Activated naive CD4-positive, alpha-beta T cell treated with anti-CD3 and anti-CD28 coated beads for 36 hours (primary cell): ENCODE measurements around the gene ARHGEF28. TPM values are rescaled to one million over a fixed set of nuclear protein-coding genes. Genes with fewer than 3 reads are reported as not detected.

Experiments
- CTCF ChIA-PET: fragments of 350-600 bp; sonication (Branson Sonifier 250); formaldehyde crosslinking; loops from one replicate; lab custom pipeline; 2021; ENCODE audit warnings: antibody characterized with exemption; lab: Charles Lee
- DNase-seq: peaks from one replicate; pipeline ENCODE4 v3.0.0-alpha.2; 2020
- H3K27ac Mint-ChIP-seq: one replicate; pipeline ENCODE4 v1.8.0; 2021; ENCODE audit warnings: mild to moderate bottlenecking, mixed read lengths
- H3K27me3 Mint-ChIP-seq: one replicate; pipeline ENCODE4 v1.8.0; 2021; ENCODE audit warnings: low read depth, mixed read lengths
- H3K36me3 Mint-ChIP-seq: one replicate; pipeline ENCODE4 v1.8.0; 2021; ENCODE audit warnings: low read depth, mixed read lengths
- H3K4me1 Mint-ChIP-seq: one replicate; pipeline ENCODE4 v1.8.0; 2021; ENCODE audit warnings: low read depth, mixed read lengths
- H3K4me3 Mint-ChIP-seq: one replicate; pipeline ENCODE4 v1.8.0; 2021; ENCODE audit warnings: mild to moderate bottlenecking, moderate library complexity, mixed read lengths
- H3K9me3 Mint-ChIP-seq: one replicate; pipeline ENCODE4 v1.8.0; 2021; ENCODE audit warnings: mixed read lengths
- intact Hi-C: fragments of 100-400 bp; cut with micrococcal nuclease; formaldehyde crosslinking; loops from one replicate; pipeline ENCODE4 v1.15.1; 2023
- total RNA-seq, 2 experiments: library from RNA; stranded (reverse); gene quantifications; one replicate each; pipeline ENCODE4 v1.2.3, GENCODE V29; 2021

The ARHGEF28 gene
- total RNA-seq, 2 experiments from 2014 or later: not detected

DNA sequence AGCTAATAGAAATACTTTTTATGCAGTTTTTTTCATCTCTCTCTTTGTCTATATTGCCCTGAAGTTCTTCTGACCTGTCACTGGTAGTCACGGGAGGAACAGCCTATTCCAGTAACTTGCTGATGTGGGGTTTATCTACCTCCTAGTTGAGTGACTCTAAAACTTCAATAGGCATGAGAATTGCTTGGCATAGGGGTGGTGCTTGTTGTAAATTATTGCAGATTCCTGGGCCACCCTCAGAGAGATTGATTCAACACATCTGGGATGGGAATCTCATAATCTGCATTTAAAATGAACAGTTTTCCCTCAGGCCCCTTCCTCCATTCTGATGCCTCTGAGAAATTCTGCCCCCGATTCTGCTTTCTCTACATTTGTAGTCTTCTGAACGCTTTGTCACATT, 184.4 kb downstream of the ARHGEF28 start:
- no peak for DNase-seq
- Mint-ChIP-seq H3K36me3 (no peaks in the 10 kb centered on the region), H3K9me3 (no peaks in the 10 kb centered on the region), H3K27me3 (peaks cover 11% of the 10 kb centered on the region), H3K4me3 (no peak overlapping the region), H3K4me1 (no peaks in the 10 kb centered on the region), H3K27ac (no peak overlapping the region)
- CTCF ChIA-PET: interaction anchor here (0.6 kb wide), 1 partner anchor 910 kb away, joined by 3 read pairs; no protein-coding TSS in a partner anchor
- intact Hi-C loops: no loop called here

DNA sequence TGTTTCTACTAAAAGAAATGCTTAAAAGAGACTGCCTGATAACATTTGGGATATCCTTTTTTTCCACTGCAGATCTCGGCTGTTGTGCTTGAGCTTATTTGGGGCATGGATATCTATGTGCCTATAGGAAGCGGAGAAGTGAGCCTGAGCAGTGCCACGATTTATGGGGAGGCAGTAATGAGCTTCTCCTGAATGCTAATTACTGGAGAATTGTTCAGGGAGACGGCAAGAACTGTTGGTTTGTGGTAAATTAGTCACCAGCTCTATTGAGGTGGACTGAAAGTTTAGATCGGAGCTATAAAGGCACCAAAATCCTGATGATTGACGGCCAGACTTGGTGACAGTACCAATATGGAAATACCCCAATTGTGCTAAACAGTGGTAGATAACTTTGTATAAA, 186.5 kb downstream of the ARHGEF28 start:
- no peak for DNase-seq
- Mint-ChIP-seq H3K27ac (no peak overlapping the region), H3K4me3 (no peak overlapping the region), H3K27me3 (peaks cover 11% of the 10 kb centered on the region), H3K4me1 (no peaks in the 10 kb centered on the region), H3K36me3 (no peaks in the 10 kb centered on the region), H3K9me3 (no peaks in the 10 kb centered on the region)
- intact Hi-C loops: no loop called here
- CTCF ChIA-PET: interaction anchor here (0.9 to 1.2 kb wide), 3 partner anchors 18 to 23 kb away, joined by 3 to 4 read pairs (median 3); no protein-coding TSS in a partner anchor

DNA sequence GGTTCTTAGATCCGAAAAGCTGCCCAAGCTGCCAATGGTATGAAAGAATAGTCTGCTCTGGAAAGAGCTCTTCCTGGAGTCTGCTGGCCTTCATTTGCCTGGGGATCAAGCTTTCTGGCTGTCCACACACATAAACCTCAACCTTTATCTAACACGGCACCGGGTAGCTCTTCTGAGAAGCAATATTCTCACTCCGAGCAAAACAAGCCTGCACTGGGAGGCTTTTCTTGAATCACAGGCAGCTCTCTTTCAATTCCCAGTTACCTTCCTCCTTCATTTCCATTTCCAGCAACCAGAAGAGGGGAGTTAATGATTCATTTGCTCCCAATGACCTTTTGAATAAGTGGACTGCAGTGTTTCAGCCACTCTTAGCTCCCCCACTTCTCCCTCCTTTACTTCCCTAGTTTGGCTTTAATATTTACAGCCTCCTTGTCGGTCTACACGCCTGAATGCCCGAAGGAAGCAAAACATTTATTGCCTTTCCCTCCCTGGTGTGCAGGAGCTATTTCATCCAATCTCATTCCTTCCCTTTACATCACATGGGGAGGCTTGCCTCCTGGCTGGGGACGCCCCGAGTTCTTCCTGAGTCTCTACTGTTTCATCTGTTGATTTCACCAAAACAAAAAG, 187.1 kb downstream of the ARHGEF28 start:
- Mint-ChIP-seq H3K36me3 (no peaks in the 10 kb centered on the region), H3K9me3 (no peaks in the 10 kb centered on the region), H3K27me3 (peaks cover 11% of the 10 kb centered on the region), H3K4me1 (no peaks in the 10 kb centered on the region), H3K4me3 (no peak overlapping the region), H3K27ac (no peak overlapping the region)
- DNase-seq: no peak
- intact Hi-C loops: no loop called here
- CTCF ChIA-PET: interaction anchor here (0.9 to 1.2 kb wide), 3 partner anchors 19 to 24 kb away, joined by 3 to 4 read pairs (median 3); no protein-coding TSS in a partner anchor

DNA sequence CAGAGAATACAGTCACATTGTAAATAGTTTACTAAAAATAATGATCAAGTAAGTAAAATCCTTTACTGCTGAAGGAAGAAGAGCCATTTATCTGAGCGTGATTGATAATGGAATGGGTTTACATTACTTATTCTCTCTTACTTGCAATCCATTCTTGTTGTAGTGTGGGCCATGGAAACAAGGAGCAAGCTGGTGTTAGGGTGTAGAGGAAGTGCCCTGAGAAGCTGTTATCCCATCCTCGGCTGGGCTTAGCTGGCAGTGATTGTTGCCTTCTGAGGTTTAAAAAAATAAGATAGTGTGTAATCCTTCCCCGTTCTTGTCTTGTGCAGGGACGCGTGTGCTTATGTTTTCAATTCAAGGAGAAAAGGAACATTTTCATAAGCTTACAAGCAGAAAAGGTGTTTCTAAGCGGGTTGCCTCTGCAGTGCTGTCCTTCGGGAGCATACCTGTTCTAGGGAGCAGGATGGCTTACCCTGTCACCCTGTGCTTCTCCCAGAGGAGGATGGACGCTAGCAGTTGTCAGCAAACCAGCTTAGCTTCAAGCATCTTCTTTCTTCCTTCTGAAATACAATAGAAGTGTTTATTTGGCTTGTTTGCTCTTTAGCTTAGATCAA, 188.3 kb downstream of the ARHGEF28 start:
- DNase-seq: no peak
- intact Hi-C loops: no loop called here
- Mint-ChIP-seq H3K4me3 (no peak overlapping the region), H3K27ac (no peak overlapping the region), H3K9me3 (no peaks in the 10 kb centered on the region), H3K4me1 (no peaks in the 10 kb centered on the region), H3K27me3 (peaks cover 11% of the 10 kb centered on the region), H3K36me3 (no peaks in the 10 kb centered on the region)
- CTCF ChIA-PET: interaction anchor here (1.1 kb wide), 1 partner anchor 223 kb away, joined by 4 read pairs; no protein-coding TSS in a partner anchor

- CTCF ChIA-PET: interaction anchor here (0.6 kb wide), 1 partner anchor 8 kb away, joined by 3 read pairs; no protein-coding TSS in a partner anchor
- Mint-ChIP-seq H3K4me1 (no peaks in the 10 kb centered on the region), H3K9me3 (no peaks in the 10 kb centered on the region), H3K27ac (no peak overlapping the region), H3K36me3 (no peaks in the 10 kb centered on the region), H3K27me3 (peaks cover 11% of the 10 kb centered on the region), H3K4me3 (no peak overlapping the region)
- DNase-seq: no peak
- intact Hi-C loops: no loop called here
Observed at GRCh38 chr5:73815631-73816030, 189.6 kb downstream of the ARHGEF28 start.

DNA sequence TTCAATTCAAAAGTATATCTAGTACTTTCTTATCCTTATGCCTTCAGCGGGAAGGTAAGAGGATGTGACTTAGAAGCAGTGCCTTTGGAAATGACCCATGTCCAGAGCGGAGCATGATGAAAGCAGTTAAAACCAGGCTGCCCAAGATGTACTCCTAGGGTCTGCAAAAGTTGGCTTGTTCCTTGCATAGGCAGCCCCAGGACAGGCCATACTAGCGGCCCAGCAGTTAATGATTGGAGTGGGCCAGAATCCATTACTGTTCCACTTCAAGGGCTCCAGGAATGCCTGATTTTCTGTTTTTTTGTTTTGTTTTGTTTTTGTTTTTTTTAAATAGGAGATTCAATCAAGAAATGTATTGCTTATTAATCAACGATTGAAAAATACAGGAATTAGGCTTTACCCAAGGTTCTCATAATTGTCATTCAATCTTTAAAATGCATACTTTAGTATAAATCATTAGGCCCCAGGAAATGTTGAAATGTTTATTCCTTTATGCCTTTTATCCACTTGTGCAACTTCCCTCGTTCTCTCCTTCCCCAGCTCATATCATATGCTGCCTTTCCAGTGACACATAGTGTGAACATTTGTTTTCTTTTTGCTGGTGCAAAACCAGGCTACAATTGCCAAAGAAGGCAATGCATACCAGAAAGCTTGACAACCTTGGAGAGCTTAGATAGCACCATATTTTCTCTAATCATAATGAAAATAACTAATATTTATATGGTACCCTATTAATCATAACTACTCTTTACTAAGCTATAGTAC, 190.8 kb downstream of the ARHGEF28 start:
- Mint-ChIP-seq H3K4me3 (no peak overlapping the region), H3K4me1 (no peaks in the 10 kb centered on the region), H3K27ac (no peak overlapping the region), H3K27me3 (peaks cover 11% of the 10 kb centered on the region), H3K36me3 (no peaks in the 10 kb centered on the region), H3K9me3 (no peaks in the 10 kb centered on the region)
- no peak for DNase-seq
- CTCF ChIA-PET: interaction anchor here (0.6 kb wide), 1 partner anchor 15 kb away, joined by 3 read pairs; no protein-coding TSS in a partner anchor
- intact Hi-C loops: no loop called here

GRCh38 chr5:73818357-73818756, 192.4 kb downstream of the ARHGEF28 start:
- Mint-ChIP-seq H3K4me1 (no peaks in the 10 kb centered on the region), H3K27ac (no peak overlapping the region), H3K27me3 (peaks cover 9% of the 10 kb centered on the region), H3K36me3 (no peaks in the 10 kb centered on the region), H3K4me3 (no peak overlapping the region), H3K9me3 (no peaks in the 10 kb centered on the region)
- intact Hi-C loops: no loop called here
- DNase-seq: no peak
- CTCF ChIA-PET: no interaction called here

GRCh38 chr5:73820326-73820725, 194.3 kb downstream of the ARHGEF28 start:
- Mint-ChIP-seq H3K27ac (no peak overlapping the region), H3K36me3 (no peaks in the 10 kb centered on the region), H3K4me1 (no peaks in the 10 kb centered on the region), H3K27me3 (peaks cover 4% of the 10 kb centered on the region), H3K9me3 (no peaks in the 10 kb centered on the region), H3K4me3 (no peak overlapping the region)
- intact Hi-C loops: no loop called here
- CTCF ChIA-PET: interaction anchor here (1.0 kb wide), 1 partner anchor 27 kb away, joined by 3 read pairs; no protein-coding TSS in a partner anchor
- DNase-seq: no peak

GRCh38 chr5:73821003-73821402, 195.0 kb downstream of the ARHGEF28 start:
- Mint-ChIP-seq H3K4me3 (no peak overlapping the region), H3K27me3 (peaks cover 2% of the 10 kb centered on the region), H3K27ac (no peak overlapping the region), H3K36me3 (no peaks in the 10 kb centered on the region), H3K9me3 (no peaks in the 10 kb centered on the region), H3K4me1 (no peaks in the 10 kb centered on the region)
- intact Hi-C loops: no loop called here
- DNase-seq: no peak
- CTCF ChIA-PET: interaction anchor here (1.0 kb wide), 1 partner anchor 28 kb away, joined by 3 read pairs; no protein-coding TSS in a partner anchor

GRCh38 chr5:73822278-73822988, 196.4 kb downstream of the ARHGEF28 start:
- Mint-ChIP-seq H3K4me1 (no peaks in the 10 kb centered on the region), H3K36me3 (no peaks in the 10 kb centered on the region), H3K27me3 (peaks cover 2% of the 10 kb centered on the region), H3K4me3 (no peak overlapping the region), H3K27ac (no peak overlapping the region), H3K9me3 (no peaks in the 10 kb centered on the region)
- CTCF ChIA-PET: interaction anchor here (0.5 to 0.6 kb wide), 2 partner anchors 226 to 1212 kb away, joined by 3 read pairs; no protein-coding TSS in a partner anchor
- intact Hi-C loops: no loop called here
- no peak for DNase-seq

- peaks cover 2% of the 10 kb centered on the region for H3K27me3 Mint-ChIP-seq
- no peaks in the 10 kb centered on the region for H3K36me3 Mint-ChIP-seq
- no peaks in the 10 kb centered on the region for H3K4me1 Mint-ChIP-seq
- intact Hi-C loops: no loop called here
- H3K4me3 Mint-ChIP-seq: no peak overlapping the region
- H3K9me3 Mint-ChIP-seq: no peaks in the 10 kb centered on the region
- H3K27ac Mint-ChIP-seq: no peak overlapping the region
- no peak for DNase-seq
- CTCF ChIA-PET: no interaction called here
Observed at GRCh38 chr5:73822989-73823339, 197.0 kb downstream of the ARHGEF28 start.

DNA sequence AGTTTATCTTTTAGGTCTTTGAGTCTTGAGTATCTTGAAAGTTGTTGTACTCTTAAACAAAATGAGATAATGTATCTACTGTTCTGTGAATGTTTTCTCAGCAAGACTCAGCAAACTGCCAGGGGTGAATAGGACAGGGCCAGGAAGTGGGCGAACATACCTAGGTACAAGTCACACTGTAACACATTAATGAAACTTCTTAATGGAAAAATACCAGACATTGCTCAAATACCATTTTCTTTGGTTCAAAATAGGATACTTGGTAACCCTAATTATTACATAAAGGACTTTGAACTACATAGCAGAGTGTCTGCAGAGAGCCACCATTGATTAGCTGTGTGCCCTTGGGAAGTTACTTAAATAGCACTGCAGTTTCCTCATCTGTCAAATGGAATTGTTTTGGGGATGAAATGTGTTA, 197.5 kb downstream of the ARHGEF28 start:
- Mint-ChIP-seq H3K27ac (no peak overlapping the region), H3K4me1 (no peaks in the 10 kb centered on the region), H3K4me3 (no peak overlapping the region), H3K9me3 (no peaks in the 10 kb centered on the region), H3K27me3 (peaks cover 2% of the 10 kb centered on the region), H3K36me3 (no peaks in the 10 kb centered on the region)
- no peak for DNase-seq
- CTCF ChIA-PET: no interaction called here
- intact Hi-C loops: no loop called here
